Stimulated activated CD4-positive, alpha-beta T cell treated with anti-CD3 and anti-CD28 coated beads, TNF-alpha, amount 100 ng/mL, for 4 hours (primary cell): ENCODE data around the gene ZNF346.
"Not testable (repeated sequence)": the region's sequence is repeated elsewhere in the genome, so short reads cannot be mapped to it uniquely, and the experiment has no call there.

Experiments used
- DNase-seq, 3 experiments: peaks; one replicate each; pipeline ENCODE4 v3.0.0-alpha.2; 2020; ENCODE audit warnings: low read depth in 3 of 3

The ZNF346 gene

GRCh38 chr5:177008716-177009115, 13.8 kb upstream of the ZNF346 start:
- no peak for DNase-seq

GRCh38 chr5:177010153-177010552, 12.3 kb upstream of the ZNF346 start:
- DNase-seq, result no peak

DNA sequence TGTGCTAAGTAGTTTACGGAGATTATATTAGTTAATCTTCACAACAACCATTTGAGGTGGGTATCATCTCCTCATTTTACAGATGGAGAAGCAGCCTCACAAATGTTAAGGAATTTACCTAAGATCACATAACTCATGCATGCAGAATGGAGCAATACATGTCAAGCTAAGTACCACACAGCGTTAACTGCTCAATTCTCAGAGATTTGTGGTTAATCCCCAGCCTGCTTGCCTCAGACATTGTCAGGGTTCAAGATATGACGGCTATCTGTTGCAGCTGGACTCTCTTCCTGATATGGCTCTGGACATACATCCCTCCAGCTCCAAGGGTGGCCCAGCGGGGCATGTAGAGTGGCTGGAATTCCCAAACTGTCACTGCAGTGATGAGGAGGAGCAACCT, 7.3 kb upstream of the ZNF346 start:
- no peak for DNase-seq

DNA sequence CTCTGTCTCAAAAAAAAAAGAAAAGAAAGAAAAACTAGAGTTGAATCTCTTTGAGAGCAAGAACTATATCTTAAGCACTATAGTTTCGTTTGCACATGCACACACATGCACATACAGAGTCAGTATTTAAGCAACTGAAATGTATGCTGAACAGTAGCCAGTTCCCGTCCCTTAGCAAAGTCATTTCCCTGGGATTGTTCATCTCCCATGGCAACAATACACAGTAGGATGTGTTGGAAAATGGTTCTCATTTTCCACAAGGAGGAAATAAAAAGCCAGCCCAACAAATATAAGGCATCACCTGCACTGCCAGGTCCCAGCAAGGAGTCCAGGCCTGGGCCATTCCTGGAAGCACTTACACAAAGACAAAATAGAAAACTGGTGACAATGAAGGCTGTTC, 4.2 kb upstream of the ZNF346 start:
- DNase-seq, result no peak

GRCh38 chr5:177020033-177020432, 2.5 kb upstream of the ZNF346 start:
- DNase-seq, result no peak

- no peak for DNase-seq
Observed at GRCh38 chr5:177023303-177023664, 788 bp downstream of the ZNF346 start.

DNA sequence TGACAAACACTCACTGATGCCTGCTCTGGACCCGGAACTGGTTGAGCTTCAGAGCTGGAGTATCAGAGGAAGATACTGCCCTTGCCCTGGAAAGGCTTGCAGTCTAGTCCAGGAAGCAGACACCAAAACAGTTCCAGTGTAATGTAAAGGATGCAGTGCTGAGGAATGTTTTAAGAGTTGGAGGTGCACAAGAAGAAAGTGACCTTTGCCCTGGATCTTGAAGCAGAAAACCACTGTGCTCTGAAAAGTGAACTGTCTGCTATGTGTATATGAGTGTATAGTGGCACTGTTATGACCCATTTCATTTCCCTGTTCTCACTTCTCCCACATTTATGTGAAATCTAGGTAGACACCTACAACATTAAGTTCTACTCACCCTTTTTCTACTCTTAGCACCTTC, 2.1 kb downstream of the ZNF346 start:
- DNase-seq, result no peak

DNA sequence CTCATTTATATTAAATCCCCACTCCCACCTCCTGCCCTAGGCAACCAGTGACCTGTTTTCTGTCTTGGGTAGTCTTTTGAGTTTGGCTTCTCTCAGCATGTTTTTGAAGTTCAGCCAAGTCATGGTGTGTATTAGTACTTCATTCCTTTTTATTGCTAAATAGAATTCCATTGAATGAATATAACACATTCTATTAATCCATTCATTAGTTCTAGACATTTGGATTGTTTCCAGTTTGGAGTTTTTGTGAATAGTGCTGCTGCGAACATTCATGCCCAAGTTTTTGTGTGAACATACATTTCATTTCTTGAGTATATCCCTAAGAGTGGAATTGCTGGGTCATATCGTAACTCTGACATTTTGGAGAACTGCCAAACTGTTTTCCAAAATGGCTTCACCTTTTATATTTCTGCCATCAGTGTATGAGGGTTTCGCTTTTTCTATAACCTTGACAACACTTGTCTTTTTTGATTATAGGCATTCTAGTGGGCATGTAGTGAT, 2.7 kb downstream of the ZNF346 start:
- no peak for DNase-seq

DNA sequence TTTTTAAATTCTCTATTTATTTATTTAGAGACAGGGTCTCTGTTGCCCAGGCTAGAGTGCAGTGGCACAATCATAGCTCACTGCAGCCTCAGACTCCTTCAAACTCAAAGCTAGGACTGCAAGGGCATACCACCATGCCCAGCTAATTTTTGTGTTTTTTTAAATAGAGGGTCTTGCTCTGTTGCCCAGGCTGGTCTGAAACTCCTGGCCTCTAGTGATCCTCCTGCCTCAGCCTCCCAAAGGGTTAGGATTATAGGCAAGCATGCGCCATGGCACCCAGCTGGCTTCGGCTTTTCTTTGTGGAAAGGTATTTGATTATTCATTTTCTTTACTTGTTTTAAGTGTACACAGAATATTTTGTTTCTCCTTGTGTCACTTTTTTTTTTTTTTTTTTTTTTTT, 5.2 kb downstream of the ZNF346 start:
- DNase-seq, result no peak

DNA sequence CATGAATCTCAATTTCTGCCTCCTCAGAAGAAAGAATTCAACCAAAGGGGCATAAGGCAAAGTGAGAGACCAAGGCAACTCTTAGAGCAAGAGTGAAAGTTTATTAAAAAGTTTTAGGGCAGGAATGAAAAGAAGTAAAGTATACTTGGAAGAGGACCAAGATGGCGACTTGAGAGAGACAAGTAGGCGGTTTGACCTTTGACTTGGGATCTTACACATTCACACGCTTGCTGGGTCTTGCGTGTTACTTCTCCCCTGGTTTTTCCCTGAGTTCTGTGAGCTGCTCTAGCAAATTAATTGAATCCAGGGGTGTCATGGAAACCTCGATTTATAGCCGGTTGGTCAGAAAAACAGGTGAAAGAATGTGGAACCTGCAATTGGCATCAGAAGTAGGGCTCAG, 7.0 kb downstream of the ZNF346 start:
- DNase-seq, result no peak

DNA sequence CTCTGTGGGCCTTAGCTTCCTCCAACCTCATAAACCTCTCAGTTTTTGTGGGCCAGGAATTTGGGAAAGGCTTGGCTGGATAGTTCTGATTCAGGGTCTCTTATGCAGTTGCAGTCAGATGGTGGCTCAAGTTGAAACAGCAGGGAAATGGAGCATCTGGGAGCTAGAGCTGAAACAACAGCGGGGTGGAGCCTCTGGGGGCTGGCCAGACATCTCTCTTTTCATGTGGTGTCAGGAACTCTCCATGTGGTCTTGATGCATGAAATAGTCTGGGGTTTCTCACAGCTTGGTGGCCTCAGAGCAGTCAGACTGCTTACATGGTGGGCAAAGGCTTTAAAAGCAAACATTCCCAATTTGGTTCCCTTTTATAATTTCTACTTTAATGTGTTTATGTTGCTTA, 13.5 kb downstream of the ZNF346 start:
- no peak for DNase-seq

GRCh38 chr5:177036443-177036842, 13.9 kb downstream of the ZNF346 start:
- DNase-seq, result no peak

GRCh38 chr5:177036921-177037320, 14.4 kb downstream of the ZNF346 start:
- DNase-seq, result no peak

GRCh38 chr5:177040814-177041420, 18.4 kb downstream of the ZNF346 start:
- no peak for DNase-seq

GRCh38 chr5:177041936-177042335, 19.4 kb downstream of the ZNF346 start:
- no peak for DNase-seq

DNA sequence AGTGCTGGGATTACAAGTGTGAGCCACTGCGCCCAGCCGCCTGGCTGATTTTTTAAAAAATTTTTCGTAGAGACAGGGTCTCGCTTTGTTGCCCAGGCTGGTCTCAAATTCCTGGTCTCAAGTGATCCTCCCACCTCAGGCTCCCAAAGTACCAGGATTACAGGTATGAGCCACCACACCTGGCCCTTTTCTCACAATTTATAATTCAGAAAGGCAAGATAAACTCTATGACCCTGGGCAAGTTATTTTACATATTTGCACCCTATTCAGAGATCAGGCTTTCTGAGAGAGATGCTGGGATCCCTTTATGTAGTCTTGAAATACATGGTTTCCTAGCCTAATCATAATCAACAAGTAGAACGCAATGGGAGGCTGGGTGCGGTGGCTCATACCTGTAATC, 20.6 kb downstream of the ZNF346 start:
- DNase-seq, result no peak

DNA sequence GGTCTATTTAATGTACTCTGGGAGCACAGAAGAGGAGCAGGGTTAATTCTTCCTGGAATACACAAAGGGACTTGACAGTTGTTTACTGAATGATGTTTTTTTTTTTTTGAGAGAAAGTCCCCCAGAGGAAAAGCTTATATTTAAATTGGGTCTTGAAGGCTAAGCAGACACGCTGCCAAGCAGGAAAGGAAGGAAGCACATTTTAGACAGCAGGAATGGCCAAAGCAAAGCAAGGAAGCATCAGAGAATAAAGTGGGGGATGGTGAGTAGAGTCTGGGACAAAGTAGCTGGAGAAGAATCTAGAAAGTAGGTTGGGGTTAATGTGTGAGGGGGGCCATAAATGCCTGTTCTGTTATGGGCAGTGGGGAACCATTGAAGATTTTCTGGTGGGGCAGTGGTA, 21.5 kb downstream of the ZNF346 start:
- no peak for DNase-seq

GRCh38 chr5:177044641-177045040, 22.1 kb downstream of the ZNF346 start:
- no peak for DNase-seq

GRCh38 chr5:177045631-177046030, 23.1 kb downstream of the ZNF346 start:
- no peak for DNase-seq

DNA sequence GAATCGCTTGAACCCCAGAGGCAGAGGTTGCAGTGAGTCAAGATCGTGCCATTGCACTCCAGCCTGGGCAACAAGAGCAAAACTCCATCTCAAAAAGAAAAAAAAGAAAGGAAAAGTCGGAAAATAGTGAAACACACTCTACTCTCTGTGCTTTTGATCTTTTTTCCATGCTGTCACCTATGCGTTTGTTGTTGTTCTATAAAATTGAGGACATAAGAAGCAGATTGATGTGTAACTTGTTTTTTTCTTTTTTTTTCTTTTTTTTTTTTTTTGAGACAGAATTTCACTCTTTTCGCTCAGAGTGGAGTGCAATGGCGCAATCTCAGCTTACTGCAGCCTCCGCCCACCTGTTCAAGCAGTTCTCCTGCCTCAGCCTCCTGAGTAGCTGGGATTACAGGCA, 26.0 kb downstream of the ZNF346 start:
- DNase-seq, result not testable (repeated sequence)

GRCh38 chr5:177049285-177049684, 26.8 kb downstream of the ZNF346 start:
- DNase-seq, result no peak

- DNase-seq, result no peak
Observed at GRCh38 chr5:177064500-177065277, 42.2 kb downstream of the ZNF346 start.

- no peak for DNase-seq
Observed at GRCh38 chr5:177065491-177065890, 43.0 kb downstream of the ZNF346 start.

DNA sequence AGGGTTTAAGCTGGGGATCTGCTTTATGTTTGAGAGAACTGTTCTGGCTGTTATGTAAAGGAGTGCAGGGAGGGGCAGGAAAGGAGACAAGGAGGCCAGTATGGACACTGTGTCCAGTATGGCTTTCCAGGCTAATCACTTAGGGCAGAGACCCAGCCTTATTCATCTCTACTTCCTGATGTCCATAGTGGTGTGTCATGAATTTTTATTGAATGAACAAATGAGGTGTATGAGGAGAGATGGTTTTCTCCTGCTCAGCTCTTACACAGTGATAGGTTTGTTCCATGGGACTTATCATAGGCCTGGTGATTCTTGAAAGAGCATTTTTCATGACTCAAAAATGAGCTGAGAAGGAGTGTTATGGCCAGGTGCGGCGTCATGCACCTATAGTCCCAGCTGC, 43.7 kb downstream of the ZNF346 start:
- DNase-seq, result no peak
